GM18909 (cell line): ENCODE data around the gene BHMT2.

Experiments
- ATAC-seq: cut with Tn5 transposase; IDR thresholded peaks from one replicate; pipeline ENCODE4 v1.9.1; 2021; ENCODE audit warnings: mild to moderate bottlenecking; ENCODE audit not compliant: unreplicated experiment, poor library complexity

BHMT2 gene

GRCh38 chr5:79111960-79112702 lies 42.6 kb downstream of the BHMT2 start:
- no peak for ATAC-seq

- no peak for ATAC-seq
These were observed 43.1 kb downstream of the BHMT2 start for GRCh38 chr5:79112703-79113058.

- no peak for ATAC-seq
These were observed 49.9 kb downstream of the BHMT2 start for GRCh38 chr5:79119486-79119885.

- no peak for ATAC-seq
These were observed 50.7 kb downstream of the BHMT2 start for GRCh38 chr5:79120221-79120620.

- ATAC-seq: no peak
These were observed 53.4 kb downstream of the BHMT2 start for GRCh38 chr5:79122973-79123372.

- no peak for ATAC-seq
These were observed 55.0 kb downstream of the BHMT2 start for GRCh38 chr5:79124607-79125006.

GRCh38 chr5:79130781-79131180 lies 61.2 kb downstream of the BHMT2 start:
- ATAC-seq: no peak

- ATAC-seq: no peak
These were observed 63.6 kb downstream of the BHMT2 start for GRCh38 chr5:79133121-79133656.

- no peak for ATAC-seq
These were observed 64.3 kb downstream of the BHMT2 start for GRCh38 chr5:79133657-79134451.

- ATAC-seq: no peak
These were observed 66.4 kb downstream of the BHMT2 start for GRCh38 chr5:79135790-79136553.

GRCh38 chr5:79136618-79137017 lies 67.1 kb downstream of the BHMT2 start:
- ATAC-seq: no peak
